22Rv1 (cell line): ENCODE results near the gene ANKRD28.

Source experiments
- CTCF ChIP-seq: fragments of 450-650 bp; IDR thresholded peaks from 2 replicates; pipeline ENCODE4 v1.5.1; 2017; ENCODE audit warnings: mild to moderate bottlenecking
- ZFX ChIP-seq: fragments of 450-650 bp; IDR thresholded peaks from 2 replicates; pipeline ENCODE4 v1.6.1; 2017; ENCODE audit warnings: antibody characterized with exemption, borderline replicate concordance

- TF ChIP-seq CTCF (no peak), ZFX (no peak)
These were observed 167.0 kb downstream of the ANKRD28 start for GRCh38 chr3:15630646-15631350.
